Mesothelial cell of epicardium (in vitro differentiated cells): ENCODE data around the gene COL26A1. TPM values are rescaled to one million over a fixed set of nuclear protein-coding genes. Genes with fewer than 3 reads are reported as not detected.

Source experiments
- DNase-seq, 2 experiments: peaks; one replicate each; pipeline ENCODE4 v3.0.0; 2021; ENCODE audit warnings: low spot score in 2 of 2; ENCODE audit not compliant: unreplicated experiment in 2 of 2
- H3K27ac Mint-ChIP-seq: 2 replicates; pipeline ENCODE4 v1.8.0; 2021; ENCODE audit warnings: mixed read lengths
- H3K27me3 Mint-ChIP-seq: 2 replicates; pipeline ENCODE4 v1.8.0; 2021; ENCODE audit warnings: low read depth, mixed read lengths
- H3K36me3 Mint-ChIP-seq: 2 replicates; pipeline ENCODE4 v1.8.0; 2021; ENCODE audit warnings: mixed read lengths
- H3K4me1 Mint-ChIP-seq: 2 replicates; pipeline ENCODE4 v1.8.0; 2021; ENCODE audit warnings: mixed read lengths
- H3K4me3 Mint-ChIP-seq: 2 replicates; pipeline ENCODE4 v1.8.0; 2021; ENCODE audit warnings: mild to moderate bottlenecking, moderate library complexity, mixed read lengths
- H3K9me3 Mint-ChIP-seq: 2 replicates; pipeline ENCODE4 v1.8.0; 2021; ENCODE audit warnings: mixed read lengths
- CTCF ChIP-seq: fragments of 200-600 bp; sonication (generic); IDR thresholded peaks from one replicate; pipeline ENCODE4 v1.5.0; 2021; ENCODE audit warnings: antibody characterized with exemption; ENCODE audit not compliant: unreplicated experiment
- total RNA-seq: library from RNA; stranded (reverse); gene quantifications from 3 replicates; pipeline ENCODE4 v1.2.1, GENCODE V29; 2021

The COL26A1 gene
- 105 to 110 TPM (median 109 TPM) in 3 replicates for total RNA-seq

GRCh38 chr7:101362334-101363195, at the start of gene COL26A1:
Gene COL26A1 (plus strand): TSS chr7:101362875. CDS start chr7:101363033, 158 bp downstream.
- Mint-ChIP-seq H3K36me3 (peaks cover 5% of the 10 kb centered on the region), H3K9me3 (no peaks in the 10 kb centered on the region), H3K4me1 (peaks cover 11% of the 10 kb centered on the region), H3K4me3 (peak within 1 kb of the TSS; percentile 71), H3K27ac (no peak within 1 kb of the TSS), H3K27me3 (no peaks in the 10 kb centered on the region)
- DNase-seq = peak; percentile 49 to 77
- TF ChIP-seq CTCF = no peak

- peak; percentile 82 for TF ChIP-seq CTCF
- Mint-ChIP-seq H3K27ac (no peak overlapping the region), H3K36me3 (peaks cover 28% of the 10 kb centered on the region), H3K4me1 (no peaks in the 10 kb centered on the region), H3K27me3 (no peaks in the 10 kb centered on the region), H3K4me3 (no peak overlapping the region), H3K9me3 (peaks cover 7% of the 10 kb centered on the region)
- peak in 1 of 2 experiments; percentile 60 for DNase-seq
Observed at GRCh38 chr7:101315336-101315735, 47.3 kb upstream of the COL26A1 start.

- no peak for DNase-seq
- no peak for TF ChIP-seq CTCF
- no peaks in the 10 kb centered on the region for H3K27me3 Mint-ChIP-seq
- peaks cover 14% of the 10 kb centered on the region for H3K4me1 Mint-ChIP-seq
- no peak overlapping the region for H3K4me3 Mint-ChIP-seq
- no peak overlapping the region for H3K27ac Mint-ChIP-seq
- H3K9me3 Mint-ChIP-seq = no peaks in the 10 kb centered on the region
- peaks cover 15% of the 10 kb centered on the region for H3K36me3 Mint-ChIP-seq
Observed at GRCh38 chr7:101319401-101319800, 43.3 kb upstream of the COL26A1 start.

- Mint-ChIP-seq H3K27ac (peak within 1 kb of the TSS; percentile 98), H3K4me3 (peak within 1 kb of the TSS; percentile 91), H3K4me1 (peaks cover 14% of the 10 kb centered on the region), H3K9me3 (no peaks in the 10 kb centered on the region), H3K36me3 (peaks cover 2% of the 10 kb centered on the region), H3K27me3 (no peaks in the 10 kb centered on the region)
- DNase-seq = peak; percentile 87 to 92
- no peak for TF ChIP-seq CTCF
Observed at GRCh38 chr7:101321491-101322401, 40.9 kb upstream of the COL26A1 start, which contains the start of gene IFT22. Gene IFT22 (minus strand): TSS chr7:101321812. CDS start chr7:101321709, 103 bp downstream.

- no peaks in the 10 kb centered on the region for H3K27me3 Mint-ChIP-seq
- H3K4me1 Mint-ChIP-seq = peaks cover 9% of the 10 kb centered on the region
- TF ChIP-seq CTCF = no peak
- H3K9me3 Mint-ChIP-seq = no peaks in the 10 kb centered on the region
- no peak for DNase-seq
- no peaks in the 10 kb centered on the region for H3K36me3 Mint-ChIP-seq
- H3K27ac Mint-ChIP-seq = no peak overlapping the region
- no peak overlapping the region for H3K4me3 Mint-ChIP-seq
Observed at GRCh38 chr7:101328159-101328558, 34.5 kb upstream of the COL26A1 start.
